Tibial artery (tissue), 4 donors: ENCODE results near the gene ACSS1.

Experiments
- DNase-seq, 2 donors: peaks; one replicate each; pipeline ENCODE4 v3.0.0-alpha.2; 2019
- H3K27ac ChIP-seq, 2 donors: fragments of 200-600 bp; sonication (generic) in 1 of 2; 1 replicate in 1 of 2; 2 replicates in 1 of 2; pipeline ENCODE4 v1.5.1; 2018 to 2019; ENCODE audit warnings: mild to moderate bottlenecking in 1 of 2
- H3K27me3 ChIP-seq, 2 donors: fragments of 200-600 bp; sonication (generic) in 1 of 2; one replicate each; pipeline versions ENCODE4 v1.5.1 to v1.6.0; 2016 to 2019
- H3K36me3 ChIP-seq, 3 donors: fragments of 200-600 bp; sonication (generic) in 2 of 3; one replicate each; pipeline ENCODE4 v1.5.1; 2016 to 2019; ENCODE audit warnings: mild to moderate bottlenecking in 2 of 3
- H3K4me1 ChIP-seq, 4 donors: fragments of 200-600 bp; sonication (generic) in 2 of 4; 1 replicate in 3 of 4; 2 replicates in 1 of 4; pipeline ENCODE4 v1.5.1; 2016 to 2019
- H3K4me3 ChIP-seq, 2 donors: fragments of 200-600 bp; sonication (generic) in 1 of 2; 1 replicate in 1 of 2; 2 replicates in 1 of 2; pipeline ENCODE4 v1.5.1; 2018 to 2019; ENCODE audit warnings: mild to moderate bottlenecking in 2 of 2
- H3K9me3 ChIP-seq, 3 donors: fragments of 200-600 bp; sonication (generic) in 1 of 3; one replicate each; pipeline ENCODE4 v1.5.1; 2016 to 2019
- CTCF ChIP-seq, 2 experiments: fragments of 200-600 bp in 1 of 2; fragments of 450-650 bp in 1 of 2; IDR thresholded peaks; one replicate each; pipeline ENCODE4 v1.5.1; 2017 to 2019; ENCODE audit warnings: antibody characterized with exemption in 2 of 2, mild to moderate bottlenecking in 1 of 2, moderate library complexity in 1 of 2
- intact Hi-C: fragments of 100-400 bp; cut with DNase I; formaldehyde crosslinking; loops from one replicate; pipeline ENCODE4 v1.15.0; 2023; ENCODE audit warnings: low total_unique reads

The ACSS1 gene

GRCh38 chr20:24981282-24981681, 76.7 kb downstream of the ACSS1 start:
- H3K4me3 ChIP-seq, result no peak overlapping the region
- TF ChIP-seq CTCF (IDR thresholded peaks at IDR 0.05), result no peak
- H3K4me1 ChIP-seq, result no peaks in the 10 kb centered on the region
- DNase-seq, result no peak
- peaks cover 48 to 64% (median 52%) of the 10 kb centered on the region in 3 donors for H3K36me3 ChIP-seq
- intact Hi-C loops, result no loop called here
- no peaks in the 10 kb centered on the region for H3K27me3 ChIP-seq
- H3K27ac ChIP-seq, result no peak overlapping the region
- no peaks in the 10 kb centered on the region for H3K9me3 ChIP-seq

GRCh38 chr20:24980291-24981053, 77.5 kb downstream of the ACSS1 start:
- DNase-seq, result no peak
- no peak overlapping the region for H3K27ac ChIP-seq

DNA sequence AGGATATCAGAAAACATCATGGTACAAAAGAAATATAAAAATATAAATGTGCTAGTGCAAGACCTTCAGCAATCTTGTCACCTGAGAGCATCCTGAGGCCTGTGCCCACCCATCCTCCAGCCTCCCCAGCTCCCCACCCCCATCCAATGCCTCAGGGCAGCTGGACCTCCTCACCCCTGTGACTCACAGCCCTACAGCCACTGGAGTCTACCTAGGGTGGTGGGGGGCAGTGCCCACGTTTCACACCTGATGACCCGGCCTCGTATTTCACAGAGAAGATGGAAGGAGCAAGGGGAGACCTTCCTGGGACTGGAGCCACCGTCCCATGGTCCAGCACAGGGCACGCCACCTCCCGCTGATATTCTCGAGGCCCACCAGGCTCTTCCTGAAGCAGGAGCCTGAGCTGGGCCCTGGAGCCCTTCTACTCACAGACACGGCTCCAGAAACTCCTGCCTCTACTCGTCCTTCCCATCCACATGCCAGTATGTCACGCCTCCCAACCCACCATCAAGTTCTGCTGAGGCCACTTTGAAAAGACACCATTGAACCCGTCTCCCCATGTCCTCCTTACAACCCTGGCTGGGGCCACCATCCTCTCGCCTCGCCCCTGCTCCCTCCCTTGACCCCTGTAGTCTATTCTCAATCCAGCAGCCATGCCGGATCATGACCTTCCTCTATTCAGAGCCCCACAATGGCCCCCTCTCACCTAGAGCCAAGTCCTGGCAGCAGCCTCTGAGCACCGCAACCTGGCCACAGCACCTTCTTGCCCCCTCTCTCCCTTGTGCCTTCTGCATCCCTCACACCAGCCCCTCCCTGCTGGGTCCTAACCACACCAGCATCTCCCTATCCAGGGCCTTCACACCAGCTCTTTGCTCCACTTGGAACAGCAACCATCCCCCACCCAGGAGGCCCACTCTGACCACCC, 78.6 kb downstream of the ACSS1 start:
- no peak for TF ChIP-seq CTCF (IDR thresholded peaks at IDR 0.05)
- H3K27me3 ChIP-seq, result no peaks in the 10 kb centered on the region
- H3K36me3 ChIP-seq, result peaks cover 53 to 62% (median 57%) of the 10 kb centered on the region in 3 donors
- no peak for DNase-seq
- H3K4me1 ChIP-seq, result no peaks in the 10 kb centered on the region
- H3K9me3 ChIP-seq, result no peaks in the 10 kb centered on the region
- H3K4me3 ChIP-seq, result no peak overlapping the region
- intact Hi-C loops, result no loop called here
- H3K27ac ChIP-seq, result no peak overlapping the region

More at GRCh38 chr20:24980291-24981053, 77.5 kb downstream of the ACSS1 start:
- H3K27me3 ChIP-seq, result no peaks in the 10 kb centered on the region
- no peaks in the 10 kb centered on the region for H3K4me1 ChIP-seq
- no peaks in the 10 kb centered on the region for H3K9me3 ChIP-seq
- no peak for TF ChIP-seq CTCF (IDR thresholded peaks at IDR 0.05)
- intact Hi-C loops, result no loop called here
- H3K36me3 ChIP-seq, result peaks cover 48 to 62% (median 53%) of the 10 kb centered on the region in 3 donors
- H3K4me3 ChIP-seq, result no peak overlapping the region

DNA sequence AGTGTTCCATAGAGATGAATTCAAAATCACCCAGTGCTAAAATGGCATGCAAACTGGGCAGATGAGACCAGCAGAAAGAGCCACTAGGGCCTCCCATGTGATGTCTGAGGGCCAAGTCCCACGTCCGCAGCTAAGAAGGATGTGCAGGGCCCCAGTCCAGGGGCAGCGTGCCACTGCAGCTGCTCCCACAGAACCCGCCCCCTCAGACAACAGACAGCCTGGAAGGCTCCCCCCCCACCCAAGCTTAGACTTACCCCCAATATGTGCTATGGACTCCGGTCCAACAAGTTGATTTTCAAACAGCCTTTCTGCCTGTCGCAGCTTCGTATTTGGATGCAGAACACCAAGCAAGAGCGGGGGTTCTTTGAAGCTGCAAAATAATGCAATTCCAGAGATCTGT, 79.4 kb downstream of the ACSS1 start:
- Histone ChIP-seq H3K27me3 (no peaks in the 10 kb centered on the region), H3K27ac (no peak overlapping the region), H3K9me3 (no peaks in the 10 kb centered on the region), H3K4me1 (no peaks in the 10 kb centered on the region), H3K4me3 (no peak overlapping the region), H3K36me3 (peaks cover 52 to 62% (median 54%) of the 10 kb centered on the region in 3 donors)
- intact Hi-C loops, result no loop called here
- no peak for TF ChIP-seq CTCF (IDR thresholded peaks at IDR 0.05)
- no peak for DNase-seq

DNA sequence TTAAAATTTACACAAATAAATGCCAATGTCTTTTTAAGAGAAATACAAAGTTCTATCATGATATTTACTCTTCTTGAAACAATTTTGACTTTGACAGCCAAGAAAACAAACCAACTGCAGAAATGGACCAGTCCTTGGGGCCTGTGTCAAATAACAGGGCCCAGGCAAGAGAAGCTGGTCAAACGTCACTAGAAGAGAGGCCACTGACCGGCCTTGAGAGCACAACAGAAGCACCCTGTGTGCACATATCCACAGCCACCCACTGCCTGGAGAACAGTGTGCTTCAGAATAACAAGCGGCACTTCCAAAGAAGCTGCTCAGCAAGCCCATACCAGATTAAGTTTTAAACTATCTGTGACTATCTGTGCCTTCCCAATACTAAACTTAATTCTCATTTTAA, 80.1 kb downstream of the ACSS1 start:
- H3K27me3 ChIP-seq, result no peaks in the 10 kb centered on the region
- H3K36me3 ChIP-seq, result peaks cover 54 to 69% (median 56%) of the 10 kb centered on the region in 3 donors
- no peak overlapping the region for H3K4me3 ChIP-seq
- H3K27ac ChIP-seq, result no peak overlapping the region
- H3K9me3 ChIP-seq, result no peaks in the 10 kb centered on the region
- no peak for DNase-seq
- intact Hi-C loops, result no loop called here
- TF ChIP-seq CTCF (IDR thresholded peaks at IDR 0.05), result no peak
- H3K4me1 ChIP-seq, result no peaks in the 10 kb centered on the region
